B cell (primary cell): ENCODE results near the gene EBF3. TPM values are rescaled to one million over a fixed set of nuclear protein-coding genes. Genes with fewer than 3 reads are reported as not detected.

ENCODE experiments used
- ATAC-seq: fragments of 200-7000 bp; cut with Tn5 transposase; one replicate; pipeline ENCODE4 v1.10.0; 2021; ENCODE audit warnings: low read depth, mild to moderate bottlenecking, moderate number of reproducible peaks, moderate library complexity
- CTCF ChIA-PET: fragments of 350-600 bp; sonication (Branson Sonifier 250); formaldehyde crosslinking; loops from one replicate; lab custom pipeline; 2021; ENCODE audit warnings: antibody characterized with exemption, inconsistent platforms; lab: Charles Lee
- POLR2A ChIA-PET: fragments of 350-600 bp; sonication (Branson Sonifier 250); formaldehyde crosslinking; loops from one replicate; lab custom pipeline; 2021; ENCODE audit warnings: antibody characterized with exemption; lab: Charles Lee
- DNase-seq: peaks from one replicate; pipeline ENCODE4 v3.0.0; 2013
- H2AFZ ChIP-seq: 2 replicates; pipeline ENCODE4 v1.6.1; 2012; ENCODE audit warnings: mild to moderate bottlenecking, low read depth, low read length; ENCODE audit not compliant: insufficient read depth, poor library complexity, severe bottlenecking
- H3K27ac ChIP-seq, 2 donors: 1 replicate in 1 of 2; 2 replicates in 1 of 2; pipeline ENCODE4 v1.5.1; 2012 to 2013; ENCODE audit warnings: low read length in 2 of 2, mild to moderate bottlenecking in 2 of 2, moderate library complexity in 1 of 2
- H3K27me3 ChIP-seq, 4 experiments: fragments of 200-600 bp in 1 of 4; sonication (generic) in 1 of 4; replicated peaks in 1 of 4; 1 replicate in 2 of 4; 2 replicates in 2 of 4; pipeline versions ENCODE4 v1.6.1 to v1.7.0; 2013 to 2016; ENCODE audit warnings: low read length in 3 of 4, mild to moderate bottlenecking in 2 of 4, mixed read lengths in 1 of 4, moderate library complexity in 1 of 4; ENCODE audit not compliant: insufficient read depth in 4 of 4, control insufficient read depth in 3 of 4; ENCODE audit errors: control extremely low read depth in 1 of 4
- H3K36me3 ChIP-seq, 2 experiments: replicated peaks in 1 of 2; 1 replicate in 1 of 2; 2 replicates in 1 of 2; pipeline versions ENCODE4 v1.6.1 to v1.7.1; 2013; ENCODE audit warnings: low read length in 1 of 2; ENCODE audit not compliant: insufficient read depth in 2 of 2, control insufficient read depth in 1 of 2; ENCODE audit errors: control extremely low read depth in 1 of 2, extremely low read depth in 1 of 2
- H3K4me1 ChIP-seq, 2 donors: fragments of 200-600 bp in 1 of 2; sonication (generic) in 1 of 2; 1 replicate in 1 of 2; 2 replicates in 1 of 2; pipeline versions ENCODE4 v1.5.1 to v1.6.1; 2013 to 2017; ENCODE audit warnings: low read length in 2 of 2; ENCODE audit not compliant: control insufficient read depth in 2 of 2, insufficient read depth in 2 of 2
- H3K4me2 ChIP-seq: replicated peaks from 2 replicates; pipeline ENCODE3; 2012; ENCODE audit warnings: mild to moderate bottlenecking, low read depth, low read length; ENCODE audit not compliant: poor library complexity, severe bottlenecking
- H3K4me3 ChIP-seq, 5 experiments: fragments of 200-600 bp in 1 of 5; sonication (generic) in 1 of 5; 1 replicate in 3 of 5; 2 replicates in 2 of 5; pipeline versions ENCODE4 v1.5.1 to v1.7.0; 2011 to 2016; ENCODE audit warnings: low read length in 4 of 5, mild to moderate bottlenecking in 4 of 5, low read depth in 2 of 5, control low read depth in 1 of 5, moderate library complexity in 1 of 5; ENCODE audit not compliant: insufficient read depth in 1 of 5; ENCODE audit errors: control extremely low read depth in 1 of 5, extremely low read depth in 1 of 5
- H3K79me2 ChIP-seq: fragments of 200-600 bp; sonication (generic); one replicate; pipeline ENCODE4 v1.6.0; 2016; ENCODE audit warnings: low read length; ENCODE audit not compliant: control insufficient read depth, insufficient read depth
- H3K9ac ChIP-seq: fragments of 200-600 bp; sonication (generic); 2 replicates; pipeline ENCODE4 v1.6.1; 2017; ENCODE audit warnings: mild to moderate bottlenecking, low read length, moderate library complexity
- H3K9me3 ChIP-seq, 3 donors: one replicate each; pipeline versions ENCODE4 v1.6.1 to v1.7.1; 2013; ENCODE audit warnings: low read length in 2 of 3; ENCODE audit not compliant: control insufficient read depth in 2 of 3, insufficient read depth in 1 of 3; ENCODE audit errors: control extremely low read depth in 1 of 3
- H4K20me1 ChIP-seq: 2 replicates; pipeline ENCODE4 v1.6.0; 2012; ENCODE audit warnings: mild to moderate bottlenecking, low read length; ENCODE audit not compliant: insufficient read depth, control insufficient read depth, poor library complexity, severe bottlenecking
- H3K27ac Mint-ChIP-seq: one replicate; pipeline ENCODE4 v1.8.0; 2021; ENCODE audit warnings: mixed read lengths
- H3K27me3 Mint-ChIP-seq: one replicate; pipeline ENCODE4 v1.8.0; 2021; ENCODE audit warnings: mixed read lengths
- H3K4me1 Mint-ChIP-seq: one replicate; pipeline ENCODE4 v1.8.0; 2021; ENCODE audit warnings: mixed read lengths
- H3K4me3 Mint-ChIP-seq: one replicate; pipeline ENCODE4 v1.8.0; 2021; ENCODE audit warnings: mixed read lengths
- H3K9me3 Mint-ChIP-seq: one replicate; pipeline ENCODE4 v1.8.0; 2022; ENCODE audit warnings: mixed read lengths; ENCODE audit not compliant: insufficient read depth
- CTCF ChIP-seq: fragments of 200-600 bp; IDR thresholded peaks from one replicate; pipeline ENCODE4 v1.8.0; 2022; ENCODE audit warnings: antibody characterized with exemption, mild to moderate bottlenecking
- EZH2 ChIP-seq: IDR thresholded peaks from 2 replicates; pipeline ENCODE4 v1.6.1; 2012; ENCODE audit warnings: borderline replicate concordance, low read depth, mild to moderate bottlenecking, moderate library complexity, low read length; ENCODE audit not compliant: insufficient read depth, poor library complexity, severe bottlenecking
- WGBS: methylation state at CpG from one replicate; pipeline ENCODE4 v1.1.5; 2013; ENCODE audit warnings: missing lambda C conversion rate; ENCODE audit not compliant: insufficient coverage; 5-methylcytosine and 5-hydroxymethylcytosine counted together
- intact Hi-C: fragments of 100-400 bp; cut with micrococcal nuclease; formaldehyde crosslinking; loops from one replicate; pipeline ENCODE4 v1.10.0; 2022
- polyA plus RNA-seq: library from polyadenylated mRNA; depleted of rRNA; stranded (reverse); fragments of >200 nt; gene quantifications from 2 replicates; pipeline ENCODE4 v1.2.3, GENCODE V29; 2012
- total RNA-seq, 2 donors: library from RNA; stranded (reverse); fragments of 120-200 nt in 1 of 2; gene quantifications; 1 replicate in 1 of 2; 2 replicates in 1 of 2; pipeline versions ENCODE4 v1.2.3 to v1.2.4, GENCODE V29; 2013 to 2022

EBF3 gene
- total and polyA plus RNA-seq, 2 donors (not counting 1 experiment from before 2014, with no cell fraction given) = not detected

- no peak overlapping the region for H3K27ac ChIP-seq
- H3K4me3 Mint-ChIP-seq = no peak overlapping the region
- no peaks in the 10 kb centered on the region for H3K36me3 ChIP-seq
- no peak overlapping the region for H3K4me2 ChIP-seq
- H3K27me3 ChIP-seq = no peaks in the 10 kb centered on the region
- no peaks in the 10 kb centered on the region for H4K20me1 ChIP-seq
- no peak overlapping the region for H3K27ac Mint-ChIP-seq
- POLR2A ChIA-PET = no interaction called here
- peaks cover 1 to 21% (median 10%) of the 10 kb centered on the region in 3 donors for H3K9me3 ChIP-seq
- H3K9me3 Mint-ChIP-seq = peaks cover 17% of the 10 kb centered on the region
- H3K27me3 Mint-ChIP-seq = peaks cover 3% of the 10 kb centered on the region
- TF ChIP-seq EZH2 (no peak), CTCF (no peak)
- ATAC-seq (no peak), DNase-seq (no peak)
- no CpG with 5 or more reads among the region's 3 CpGs for WGBS
- no peak overlapping the region for H3K9ac ChIP-seq
- no peaks in the 10 kb centered on the region for H3K4me1 ChIP-seq
- intact Hi-C loops = no loop called here
- CTCF ChIA-PET = no interaction called here
- H3K4me3 ChIP-seq = no peak overlapping the region
- no peaks in the 10 kb centered on the region for H3K4me1 Mint-ChIP-seq
- H3K79me2 ChIP-seq = no peaks in the 10 kb centered on the region
- no peak overlapping the region for H2AFZ ChIP-seq
These were observed 164.1 kb downstream of the EBF3 start for GRCh38 chr10:129799942-129800341.

GRCh38 chr10:129796710-129797420 lies 167.2 kb downstream of the EBF3 start:
- 62% methylated on average over 7 of the region's 14 CpGs for WGBS
- no peaks in the 10 kb centered on the region for H3K36me3 ChIP-seq
- DNase-seq = no peak
- H2AFZ ChIP-seq = no peak overlapping the region
- no peaks in the 10 kb centered on the region for H3K4me1 Mint-ChIP-seq
- H3K27me3 ChIP-seq = no peaks in the 10 kb centered on the region
- H3K9me3 ChIP-seq = peaks cover 0 to 30% (median 0%) of the 10 kb centered on the region in 3 donors
- H3K4me3 Mint-ChIP-seq = no peak overlapping the region
- no peaks in the 10 kb centered on the region for H4K20me1 ChIP-seq
- peaks cover 3% of the 10 kb centered on the region for H3K27me3 Mint-ChIP-seq
- H3K4me3 ChIP-seq = no peak overlapping the region
- CTCF ChIA-PET = no interaction called here
- H3K27ac ChIP-seq = no peak overlapping the region
- H3K27ac Mint-ChIP-seq = no peak overlapping the region
- peaks cover 2% of the 10 kb centered on the region for H3K9me3 Mint-ChIP-seq
- H3K79me2 ChIP-seq = no peaks in the 10 kb centered on the region
- intact Hi-C loops = no loop called here
- no peaks in the 10 kb centered on the region for H3K4me1 ChIP-seq
- H3K9ac ChIP-seq = no peak overlapping the region
- no peak for TF ChIP-seq EZH2
- TF ChIP-seq CTCF = no peak
- no peak overlapping the region for H3K4me2 ChIP-seq
- no peak for ATAC-seq
- POLR2A ChIA-PET = no interaction called here
